NOMO-1 treated with dmso at 0.1 percent for 144 hours (cell line): ENCODE data around the gene UAP1L1.

Experiments
- DNase-seq: peaks from one replicate; lab custom pipeline; 2025; ENCODE audit not compliant: unreplicated experiment; lab: John Stamatoyannopoulos, UW

UAP1L1 gene

DNA sequence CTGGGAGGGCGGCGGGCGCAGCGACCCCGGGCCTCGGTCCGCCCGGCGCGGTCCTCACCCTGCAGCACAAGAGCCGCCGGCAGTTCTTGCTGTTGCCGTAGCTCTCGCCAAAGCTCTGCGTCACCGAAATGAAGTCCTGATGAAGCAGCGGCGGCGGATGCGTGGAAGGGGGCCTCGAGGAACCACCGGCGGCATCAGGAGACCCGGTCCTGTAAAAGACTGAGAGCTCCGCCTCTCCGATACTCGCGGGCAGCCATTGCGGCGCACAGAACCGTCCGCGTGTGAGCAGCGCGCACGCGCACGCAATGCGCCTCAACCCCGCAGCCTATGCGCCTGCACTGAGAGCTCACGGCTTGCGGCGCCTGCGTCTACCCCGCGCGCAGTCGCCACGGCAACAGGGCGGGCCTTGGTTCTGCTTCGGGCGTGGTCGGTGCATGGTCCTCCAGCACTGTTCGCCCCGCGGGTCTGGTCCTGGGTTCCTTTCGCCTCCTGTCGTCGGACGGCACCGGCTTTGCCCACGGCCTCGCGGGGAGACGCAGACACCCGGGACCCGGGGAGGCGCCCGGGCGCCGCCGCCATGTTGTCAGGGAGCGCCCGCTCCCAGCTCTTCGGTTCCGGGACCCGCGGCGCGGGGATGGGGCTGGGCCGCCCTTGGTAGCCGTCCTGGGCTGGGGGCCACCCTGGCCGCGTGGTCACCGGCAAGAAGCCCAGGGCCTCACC is 52.3 kb downstream of the UAP1L1 start:
- peak; percentile 92 for DNase-seq

DNA sequence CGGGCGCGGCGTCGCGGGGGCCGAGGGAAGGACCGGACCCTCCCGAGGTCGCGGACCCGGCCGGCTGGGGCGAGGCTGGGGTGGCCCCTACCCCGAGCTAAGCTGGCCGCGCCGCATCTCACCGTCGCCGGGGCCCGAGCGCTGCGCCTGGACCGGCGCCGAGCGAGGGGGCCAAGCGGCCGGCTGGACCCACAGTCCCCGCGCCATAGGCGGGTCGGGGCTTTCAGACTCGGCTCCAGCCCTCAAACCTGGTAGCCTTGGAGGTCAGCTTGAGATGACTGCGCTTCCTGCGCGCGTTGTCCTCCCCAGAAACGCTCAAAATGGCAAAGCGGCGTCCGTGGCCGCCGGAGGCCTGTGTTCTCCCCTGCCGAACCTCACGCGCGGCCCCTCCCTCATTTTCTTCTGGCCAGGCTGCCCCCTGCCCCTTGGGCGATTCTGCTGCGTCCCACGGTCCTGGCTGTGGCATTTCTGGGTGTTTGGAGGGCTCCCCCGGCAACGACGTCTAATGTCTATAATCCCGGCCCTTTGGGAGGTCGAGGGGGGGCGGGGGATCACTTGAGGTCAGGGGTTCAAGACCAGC is 52.9 kb downstream of the UAP1L1 start:
- no peak for DNase-seq
